ENCODE results near the gene CSNK2B.

DNA sequence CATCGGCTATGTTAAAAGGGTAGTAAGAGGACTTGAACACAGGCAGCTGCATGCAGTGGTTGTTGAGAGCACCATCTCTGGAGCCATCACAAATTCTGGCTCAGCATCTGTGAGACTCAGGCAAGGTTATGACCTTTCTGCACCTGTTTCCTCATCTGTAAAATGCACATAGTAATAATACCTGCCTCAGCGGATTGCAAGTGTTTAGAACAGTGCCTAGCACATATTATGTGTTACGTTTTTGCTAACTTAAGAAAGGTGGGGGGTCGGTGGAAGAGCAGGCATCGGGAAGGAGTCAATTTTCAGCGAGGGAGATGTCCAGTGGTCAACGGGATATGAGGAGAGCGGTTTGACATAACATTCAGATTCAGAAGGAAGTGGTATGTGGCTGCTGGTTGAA, 12.1 kb downstream of the CSNK2B start:
- TF ChIP-seq, protein P1, sequence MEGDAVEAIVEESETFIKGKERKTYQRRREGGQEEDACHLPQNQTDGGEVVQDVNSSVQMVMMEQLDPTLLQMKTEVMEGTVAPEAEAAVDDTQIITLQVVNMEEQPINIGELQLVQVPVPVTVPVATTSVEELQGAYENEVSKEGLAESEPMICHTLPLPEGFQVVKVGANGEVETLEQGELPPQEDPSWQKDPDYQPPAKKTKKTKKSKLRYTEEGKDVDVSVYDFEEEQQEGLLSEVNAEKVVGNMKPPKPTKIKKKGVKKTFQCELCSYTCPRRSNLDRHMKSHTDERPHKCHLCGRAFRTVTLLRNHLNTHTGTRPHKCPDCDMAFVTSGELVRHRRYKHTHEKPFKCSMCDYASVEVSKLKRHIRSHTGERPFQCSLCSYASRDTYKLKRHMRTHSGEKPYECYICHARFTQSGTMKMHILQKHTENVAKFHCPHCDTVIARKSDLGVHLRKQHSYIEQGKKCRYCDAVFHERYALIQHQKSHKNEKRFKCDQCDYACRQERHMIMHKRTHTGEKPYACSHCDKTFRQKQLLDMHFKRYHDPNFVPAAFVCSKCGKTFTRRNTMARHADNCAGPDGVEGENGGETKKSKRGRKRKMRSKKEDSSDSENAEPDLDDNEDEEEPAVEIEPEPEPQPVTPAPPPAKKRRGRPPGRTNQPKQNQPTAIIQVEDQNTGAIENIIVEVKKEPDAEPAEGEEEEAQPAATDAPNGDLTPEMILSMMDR (IDR thresholded peaks at IDR 0.05; ENCODE audit: low read depth, low read length): no peak
- no peak for TF ChIP-seq POLR2A (IDR thresholded peaks at IDR 0.05; ENCODE audit: extremely low read depth, insufficient read length)
- TF ChIP-seq, protein P2, sequence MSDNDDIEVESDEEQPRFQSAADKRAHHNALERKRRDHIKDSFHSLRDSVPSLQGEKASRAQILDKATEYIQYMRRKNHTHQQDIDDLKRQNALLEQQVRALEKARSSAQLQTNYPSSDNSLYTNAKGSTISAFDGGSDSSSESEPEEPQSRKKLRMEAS (IDR thresholded peaks at IDR 0.05; ENCODE audit: low read depth, low read length): no peak

All from NB4 (cell line).